ENCODE data around the gene SPIRE2. TPM values are rescaled to one million over a fixed set of nuclear protein-coding genes. Genes with fewer than 3 reads are reported as not detected.

Gene SPIRE2
- total RNA-seq, 1 experiment from 2014 or later = 6.9 TPM

DNA sequence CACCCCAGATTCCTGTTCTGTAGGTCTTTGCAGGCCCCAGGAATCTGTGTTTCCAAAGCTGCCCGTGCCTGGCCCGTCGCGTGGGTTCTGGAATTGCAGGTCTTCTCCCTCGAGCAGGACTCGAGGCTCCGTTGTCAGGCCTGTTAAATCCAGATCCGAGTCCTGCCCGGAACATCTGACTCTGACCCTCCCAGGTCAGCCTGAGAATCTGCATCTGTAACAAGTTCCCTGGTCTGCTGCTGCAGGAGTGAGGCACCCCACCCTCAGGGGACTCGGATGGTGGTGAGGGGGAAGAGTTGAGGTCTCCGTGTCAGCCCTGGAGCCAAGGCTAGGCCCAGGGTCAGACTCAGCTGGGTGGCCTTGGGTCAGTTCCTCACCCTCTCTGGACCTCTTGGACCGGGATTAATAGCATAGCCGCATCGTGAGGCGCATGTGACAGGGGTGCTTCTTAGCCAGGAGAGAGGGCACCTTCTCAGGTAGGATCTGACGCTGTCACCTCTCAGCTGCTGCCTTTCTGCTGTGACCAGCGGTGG lies 8.8 kb downstream of the SPIRE2 start:
- no peak for DNase-seq (ENCODE audit: low read depth)

GRCh38 chr16:89841275-89841674 lies 13.0 kb downstream of the SPIRE2 start:
- no peak for DNase-seq (ENCODE audit: low read depth)

- no peak for DNase-seq (ENCODE audit: low read depth)
Observed at GRCh38 chr16:89842471-89843408, 14.5 kb downstream of the SPIRE2 start.

DNA sequence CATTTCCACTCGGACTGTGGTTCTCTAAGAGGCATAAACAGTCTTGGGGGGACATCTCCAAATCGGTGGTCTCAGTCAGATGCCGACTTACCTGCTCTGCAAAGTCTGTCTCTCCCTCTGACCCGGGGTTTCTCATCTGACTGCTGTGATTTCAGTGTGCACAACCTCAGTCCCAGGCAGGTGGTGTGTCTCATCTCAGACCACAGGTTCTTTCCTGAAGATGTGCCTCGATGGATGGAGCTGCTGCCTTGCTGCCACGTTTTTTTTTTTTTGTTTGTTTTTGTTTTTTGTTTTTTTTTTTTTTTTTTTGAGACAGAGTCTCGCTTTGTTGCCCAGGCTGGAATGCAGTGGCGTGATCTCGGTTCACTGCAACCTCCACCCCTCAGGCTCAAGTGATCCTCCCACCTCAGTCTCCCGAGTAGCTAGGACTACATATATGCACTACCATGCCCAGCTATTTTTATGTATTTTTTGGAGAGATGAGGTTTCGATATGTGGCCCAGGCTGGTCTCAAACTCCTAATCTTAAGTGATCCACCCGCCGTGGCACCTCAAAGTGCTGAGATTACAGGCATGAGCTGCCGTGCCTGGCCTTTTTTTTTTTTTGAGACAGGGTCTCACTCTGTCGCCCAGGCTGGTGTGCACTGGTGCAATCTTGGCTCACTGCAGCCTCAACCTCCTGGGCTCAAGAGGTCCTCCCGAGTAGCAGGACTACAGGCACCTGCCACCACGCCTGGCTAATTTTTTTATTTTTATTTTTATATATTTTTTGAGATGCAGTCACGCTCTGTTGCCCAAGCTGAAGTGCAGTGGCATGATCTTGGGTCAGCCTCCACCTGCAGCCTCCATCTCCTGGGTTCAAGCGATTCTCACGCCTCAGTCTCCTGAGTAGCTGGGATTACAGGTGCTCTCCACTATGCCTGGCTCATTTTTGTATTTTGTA lies 15.4 kb downstream of the SPIRE2 start:
- DNase-seq (ENCODE audit: low read depth) = no peak

GRCh38 chr16:89844739-89845339 lies 16.6 kb downstream of the SPIRE2 start:
- no peak for DNase-seq (ENCODE audit: low read depth)

GRCh38 chr16:89845417-89845816 lies 17.1 kb downstream of the SPIRE2 start:
- no peak for DNase-seq (ENCODE audit: low read depth)

- DNase-seq (ENCODE audit: low read depth) = no peak
Observed at GRCh38 chr16:89847051-89847939, 19.0 kb downstream of the SPIRE2 start.

GRCh38 chr16:89847940-89848297 lies 19.6 kb downstream of the SPIRE2 start:
- no peak for DNase-seq (ENCODE audit: low read depth)

DNA sequence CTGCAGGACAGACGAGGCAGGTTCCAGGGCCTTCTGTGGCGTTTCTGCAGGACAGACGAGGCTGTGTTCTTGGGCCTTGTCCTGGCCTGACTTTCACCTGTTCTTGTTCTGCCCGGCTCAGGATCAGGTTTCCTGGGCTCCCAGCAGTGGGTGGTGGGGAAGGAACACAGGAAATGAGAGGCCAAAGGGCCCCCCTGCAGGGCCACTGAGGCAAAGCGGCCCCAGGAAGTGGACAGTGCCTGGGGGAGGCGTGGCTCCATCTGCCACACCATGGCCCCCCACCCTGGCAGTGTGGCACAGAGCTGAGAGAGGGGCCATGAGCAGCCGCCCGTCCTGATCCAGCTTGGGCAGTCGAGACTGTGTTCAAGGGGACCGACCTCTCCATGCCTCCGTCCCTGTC lies 20.7 kb downstream of the SPIRE2 start:
- no peak for DNase-seq (ENCODE audit: low read depth)

DNA sequence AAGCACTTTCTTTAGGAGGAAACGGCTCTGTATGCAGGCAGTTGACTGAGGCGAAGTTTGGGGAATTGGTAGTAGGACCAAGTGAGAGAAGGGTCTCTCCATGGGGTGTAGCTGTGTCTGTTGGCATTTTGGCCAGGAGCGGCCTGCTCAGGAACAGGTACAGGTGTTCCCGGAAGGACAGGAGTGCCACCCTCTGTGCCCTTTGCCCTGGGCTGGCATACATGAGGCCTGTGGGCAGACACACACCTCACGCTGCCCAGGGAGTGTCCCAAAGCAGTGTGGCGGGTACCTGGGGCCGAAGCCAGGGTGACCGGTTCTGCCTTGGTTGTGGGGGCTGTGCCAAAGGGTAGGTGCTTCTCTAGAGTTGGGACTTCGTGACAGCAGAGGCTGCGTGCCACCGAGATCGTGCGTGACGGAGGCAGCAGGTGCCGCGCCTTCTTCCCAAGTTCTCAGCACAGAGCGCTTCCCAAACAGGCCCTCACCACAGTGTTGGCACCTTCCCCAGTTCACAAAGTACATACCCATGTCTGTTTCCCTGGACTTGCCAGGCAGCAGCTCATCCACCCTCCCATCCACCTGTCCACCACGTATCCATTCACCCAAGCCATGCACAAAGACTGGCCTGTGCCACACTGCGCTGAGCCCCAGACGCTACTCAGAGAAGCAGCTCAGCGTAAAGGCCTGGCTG lies 25.2 kb downstream of the SPIRE2 start:
- no peak for DNase-seq (ENCODE audit: low read depth)

DNA sequence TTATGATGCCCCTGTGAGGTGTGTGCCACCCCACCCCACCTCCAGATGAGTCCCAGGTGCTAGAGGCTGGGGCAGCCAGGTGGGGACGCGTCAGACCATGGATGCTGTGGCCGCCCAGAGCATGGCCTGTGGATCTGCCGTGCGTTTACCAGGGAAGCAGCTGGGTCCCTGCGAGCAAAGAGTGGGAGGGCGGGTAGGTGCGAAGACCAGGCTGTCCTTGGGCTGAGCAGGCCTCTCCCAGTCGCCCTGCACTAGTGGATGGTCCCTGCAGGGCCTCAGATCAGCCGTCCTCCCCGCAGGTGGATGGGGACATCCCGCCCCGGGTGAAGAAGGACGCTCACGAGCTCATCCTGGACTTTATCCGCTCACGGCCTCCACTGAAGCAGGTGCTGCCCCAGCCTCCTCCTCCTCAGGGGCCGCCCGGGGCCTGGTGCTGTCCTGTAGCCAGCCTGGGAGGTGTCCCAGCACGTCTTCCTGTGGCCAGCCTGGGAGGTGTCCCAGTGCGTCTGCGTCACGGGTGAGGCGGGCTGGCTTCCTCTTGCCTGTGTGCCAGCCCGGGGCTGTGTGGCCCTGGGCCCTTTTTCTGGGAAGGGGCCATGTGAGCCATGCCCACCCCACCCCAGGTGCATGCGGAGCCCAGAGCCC lies 27.1 kb downstream of the SPIRE2 start:
- no peak for DNase-seq (ENCODE audit: low read depth)

DNA sequence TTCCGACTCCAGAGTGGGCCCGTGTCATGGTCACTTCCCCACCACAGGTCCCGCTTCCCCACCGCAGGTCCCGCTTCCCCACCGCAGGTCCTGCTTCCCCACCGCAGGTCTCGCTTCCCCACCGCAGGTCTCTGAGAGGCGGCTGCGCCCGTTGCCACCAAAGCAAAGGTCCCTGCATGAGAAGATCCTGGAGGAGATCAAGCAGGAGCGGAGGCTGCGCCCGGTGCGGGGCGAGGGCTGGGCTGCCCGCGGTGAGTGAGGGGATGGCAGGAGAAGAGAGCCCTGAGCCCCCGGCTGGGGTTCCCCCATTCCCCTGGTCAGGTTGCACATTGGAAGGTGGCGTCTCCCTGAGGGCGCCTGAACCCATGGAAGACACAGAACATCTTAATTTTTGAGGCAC lies 27.7 kb downstream of the SPIRE2 start:
- DNase-seq (ENCODE audit: low read depth) = no peak

DNA sequence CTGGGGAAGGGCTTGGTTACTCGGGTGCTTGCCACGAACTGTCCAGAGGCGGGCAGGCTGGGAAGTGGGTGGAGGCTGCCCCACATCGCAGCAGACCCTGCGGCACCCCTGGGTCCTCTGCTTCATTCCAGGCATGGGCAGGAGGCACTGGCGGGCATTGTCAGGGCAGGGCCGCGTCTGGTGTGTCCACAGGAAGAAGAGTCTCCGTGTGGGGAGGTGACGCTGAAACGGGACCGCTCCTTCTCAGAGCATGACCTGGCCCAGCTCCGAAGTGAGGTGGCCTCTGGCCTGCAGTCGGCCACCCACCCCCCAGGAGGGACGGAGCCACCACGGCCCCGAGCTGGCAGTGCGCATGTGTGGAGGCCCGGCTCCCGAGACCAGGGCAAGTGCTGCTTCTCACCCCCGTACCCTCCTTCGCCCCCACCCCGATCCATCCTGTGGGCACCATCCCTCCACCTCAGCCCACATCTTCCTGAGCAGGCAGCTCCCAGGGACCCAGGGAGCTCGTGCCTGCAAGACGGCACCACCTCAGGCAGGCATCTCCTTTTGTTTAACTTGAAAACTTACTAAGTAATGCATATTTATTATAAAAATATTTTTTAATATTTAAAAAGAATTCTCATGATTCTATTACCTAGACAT lies 30.8 kb downstream of the SPIRE2 start:
- no peak for DNase-seq (ENCODE audit: low read depth)

DNA sequence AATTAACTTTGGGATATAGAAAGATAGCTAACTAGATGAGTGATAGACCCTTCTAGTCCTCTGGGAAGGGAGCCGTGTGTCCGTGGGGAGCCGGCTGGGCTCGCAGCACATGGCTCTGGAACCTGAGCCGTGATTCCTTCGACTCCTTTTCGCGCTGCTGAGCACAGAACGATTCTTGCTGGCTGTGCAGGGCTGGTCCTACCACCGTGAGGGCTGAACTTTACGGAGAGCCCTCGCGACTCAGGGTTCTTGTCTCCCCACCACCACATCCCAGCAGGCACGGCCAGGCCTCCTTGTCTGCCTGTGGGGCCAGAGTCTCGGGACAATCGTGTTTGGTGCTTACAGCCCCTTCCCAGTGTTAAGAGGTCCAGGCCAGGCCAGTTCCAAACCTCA lies 31.3 kb downstream of the SPIRE2 start:
- no peak for DNase-seq (ENCODE audit: low read depth)

DNA sequence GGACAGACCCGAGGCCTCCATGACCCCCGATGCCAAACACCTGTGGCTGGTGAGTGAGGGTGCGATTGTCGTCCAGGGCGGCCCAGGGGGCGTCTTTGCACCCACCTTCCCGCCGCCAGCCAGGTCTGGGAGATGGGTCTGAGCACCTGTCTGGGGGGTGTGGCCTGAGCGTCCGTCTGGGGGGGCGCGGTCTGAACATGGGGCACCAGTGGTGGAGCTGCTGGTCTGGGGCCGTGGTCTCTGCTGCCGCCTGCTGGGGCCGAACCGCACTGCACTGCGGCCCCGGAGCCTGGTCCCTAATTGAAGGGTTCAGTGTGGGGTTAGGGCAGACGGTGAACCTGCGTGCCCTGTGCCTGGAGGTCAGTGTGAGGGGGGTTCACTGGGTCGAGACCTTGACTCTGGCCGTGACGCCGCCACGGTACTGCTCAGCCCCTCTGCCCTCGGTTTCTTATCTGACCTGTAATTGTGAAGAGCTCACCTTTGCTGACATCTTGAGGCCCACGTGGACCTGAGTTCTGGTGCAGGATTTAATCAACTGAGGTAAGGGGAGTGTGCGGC lies 32.6 kb downstream of the SPIRE2 start:
- peak; percentile 36 for DNase-seq (ENCODE audit: low read depth)

DNA sequence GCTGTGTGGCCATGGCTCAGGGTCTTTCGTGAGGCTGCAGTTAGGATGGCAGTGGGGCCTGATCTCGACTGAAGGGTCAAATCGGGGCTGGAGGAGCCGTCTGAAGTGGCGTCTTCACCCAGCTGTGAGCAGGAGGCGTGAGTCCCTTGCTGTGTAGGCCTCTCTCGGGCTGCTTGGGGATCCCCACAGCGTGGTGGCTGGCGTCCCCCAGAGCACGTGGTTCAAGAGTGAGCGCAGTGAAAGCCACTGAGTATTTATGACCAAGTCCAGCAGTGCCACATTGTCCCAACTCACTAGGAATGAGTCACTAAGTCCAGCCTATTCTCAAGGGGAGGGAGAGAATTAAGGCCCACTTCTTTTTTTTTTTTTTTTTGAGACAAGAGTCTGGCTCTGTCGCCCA lies 33.4 kb downstream of the SPIRE2 start:
- DNase-seq (ENCODE audit: low read depth) = no peak

DNA sequence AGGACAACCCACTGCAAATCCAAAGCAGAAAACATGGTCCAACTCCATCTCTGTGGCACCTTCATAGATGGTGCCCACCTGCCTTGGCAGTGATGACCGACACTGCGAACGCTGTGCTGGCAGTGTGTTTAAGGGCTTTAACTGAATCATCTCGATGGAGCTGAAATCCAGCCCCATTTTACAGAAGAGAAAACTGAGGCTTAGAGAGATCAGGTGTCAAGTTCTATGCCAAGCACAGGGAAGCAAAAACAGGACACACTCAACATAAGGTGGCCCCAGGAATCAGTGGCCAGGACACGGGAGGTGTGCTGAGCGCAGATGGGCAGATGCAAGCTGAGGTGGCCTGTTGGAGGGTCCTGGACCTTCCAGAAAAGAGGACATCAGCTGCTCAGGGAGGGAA lies 34.5 kb downstream of the SPIRE2 start:
- DNase-seq (ENCODE audit: low read depth) = no peak

DNA sequence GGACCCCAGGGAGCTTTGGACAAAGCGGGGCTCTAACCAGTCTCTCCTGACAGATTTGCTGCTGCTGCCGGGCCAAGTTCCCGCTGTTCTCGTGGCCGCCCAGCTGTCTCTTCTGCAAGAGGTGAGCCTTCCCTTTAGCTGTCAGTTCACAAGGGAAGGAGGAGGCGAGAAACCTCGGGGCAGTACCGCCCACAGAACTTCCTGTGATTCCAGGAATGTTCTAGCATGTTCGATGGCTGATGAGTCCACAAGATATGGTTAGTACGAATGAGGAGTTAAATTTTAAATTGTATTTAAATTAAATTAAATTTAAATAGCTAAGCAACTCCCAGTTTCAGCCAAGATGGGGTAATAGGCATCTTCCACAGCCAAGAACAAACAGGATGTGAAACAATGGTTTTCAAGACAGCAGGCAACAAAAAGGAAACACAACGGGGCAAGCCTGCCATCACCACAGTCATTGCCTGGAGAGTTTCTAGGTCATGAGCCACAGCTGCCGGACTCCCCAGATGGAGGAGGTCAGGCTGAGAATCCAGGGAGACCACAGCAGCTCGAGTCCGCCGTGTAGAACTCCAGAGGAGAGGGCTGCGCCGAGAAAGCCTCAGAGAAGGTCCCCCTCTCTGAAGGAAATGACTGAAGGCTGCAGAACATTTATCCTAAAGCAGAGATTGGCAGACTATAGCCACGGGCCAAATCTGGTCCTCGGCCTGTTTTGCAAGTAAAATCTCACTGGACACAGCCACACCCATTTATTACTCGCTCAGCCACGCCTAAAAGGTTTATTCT lies 35.7 kb downstream of the SPIRE2 start:
- DNase-seq (ENCODE audit: low read depth) = peak; percentile 29
